ENCODE measurements around the gene ELL2. TPM values are rescaled to one million over a fixed set of nuclear protein-coding genes. Genes with fewer than 3 reads are reported as not detected.

The ELL2 gene
- total RNA-seq, 2 donors from 2014 or later, result 80.0 to 104 TPM

DNA sequence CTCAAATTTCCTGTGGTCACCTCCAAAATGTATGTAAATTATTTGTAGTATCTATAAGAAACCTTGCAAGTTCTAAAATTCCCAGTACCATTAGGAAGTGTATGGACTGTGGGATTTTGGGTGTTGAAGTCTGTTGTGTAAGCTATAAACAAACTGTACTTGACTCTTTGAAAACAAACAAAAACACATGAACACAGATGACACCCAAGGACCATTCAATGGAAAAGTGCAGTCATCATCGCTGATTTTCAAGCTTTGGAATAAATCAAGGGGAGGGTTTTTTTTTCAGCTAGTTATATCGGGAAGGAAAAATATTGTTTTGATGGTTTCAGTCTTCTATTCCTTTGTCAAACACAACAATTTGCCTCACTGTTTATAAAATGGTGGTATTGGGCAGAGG, 49.6 kb downstream of the ELL2 start:
- H3K4me3 ChIP-seq, result no peak overlapping the region
- no peak for DNase-seq (ENCODE audit: low spot score)
- intact Hi-C loops (cut with DNase I), result no loop called here
- 100% methylated on average over 2 of the region's 2 CpGs for WGBS
- no peaks in the 10 kb centered on the region for H3K27me3 ChIP-seq (replicated peaks; ENCODE audit: insufficient read depth)
- no peaks in the 10 kb centered on the region for H3K4me1 ChIP-seq (replicated peaks)
- H3K36me3 ChIP-seq, result no peaks in the 10 kb centered on the region
- no peaks in the 10 kb centered on the region for H3K9me3 ChIP-seq
- TF ChIP-seq POLR2AphosphoS5 (IDR thresholded peaks at IDR 0.05), result no peak
- TF ChIP-seq, protein P1, sequence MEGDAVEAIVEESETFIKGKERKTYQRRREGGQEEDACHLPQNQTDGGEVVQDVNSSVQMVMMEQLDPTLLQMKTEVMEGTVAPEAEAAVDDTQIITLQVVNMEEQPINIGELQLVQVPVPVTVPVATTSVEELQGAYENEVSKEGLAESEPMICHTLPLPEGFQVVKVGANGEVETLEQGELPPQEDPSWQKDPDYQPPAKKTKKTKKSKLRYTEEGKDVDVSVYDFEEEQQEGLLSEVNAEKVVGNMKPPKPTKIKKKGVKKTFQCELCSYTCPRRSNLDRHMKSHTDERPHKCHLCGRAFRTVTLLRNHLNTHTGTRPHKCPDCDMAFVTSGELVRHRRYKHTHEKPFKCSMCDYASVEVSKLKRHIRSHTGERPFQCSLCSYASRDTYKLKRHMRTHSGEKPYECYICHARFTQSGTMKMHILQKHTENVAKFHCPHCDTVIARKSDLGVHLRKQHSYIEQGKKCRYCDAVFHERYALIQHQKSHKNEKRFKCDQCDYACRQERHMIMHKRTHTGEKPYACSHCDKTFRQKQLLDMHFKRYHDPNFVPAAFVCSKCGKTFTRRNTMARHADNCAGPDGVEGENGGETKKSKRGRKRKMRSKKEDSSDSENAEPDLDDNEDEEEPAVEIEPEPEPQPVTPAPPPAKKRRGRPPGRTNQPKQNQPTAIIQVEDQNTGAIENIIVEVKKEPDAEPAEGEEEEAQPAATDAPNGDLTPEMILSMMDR (IDR thresholded peaks at IDR 0.05), result no peak
- H3K27ac ChIP-seq, result no peak overlapping the region

DNA sequence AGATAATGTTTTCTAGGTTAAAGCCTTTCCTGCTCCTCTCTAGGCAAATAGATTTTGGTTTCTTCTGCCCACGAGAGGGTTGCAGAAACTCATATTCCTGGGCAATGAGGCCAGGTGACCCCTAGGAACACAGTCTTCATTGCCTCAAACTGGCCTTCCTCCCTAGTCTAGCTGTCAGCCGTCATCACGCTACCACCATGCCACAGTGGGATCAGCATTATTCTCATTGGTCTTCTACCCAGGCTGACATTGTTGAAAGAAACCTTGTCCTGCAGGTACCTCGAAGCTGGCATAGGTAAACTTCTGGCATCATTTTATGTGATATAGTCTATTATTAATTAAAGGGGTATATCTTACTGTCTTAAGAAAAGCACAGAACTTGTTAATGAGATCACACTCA, 51.1 kb downstream of the ELL2 start:
- intact Hi-C loops (cut with DNase I), result no loop called here

DNA sequence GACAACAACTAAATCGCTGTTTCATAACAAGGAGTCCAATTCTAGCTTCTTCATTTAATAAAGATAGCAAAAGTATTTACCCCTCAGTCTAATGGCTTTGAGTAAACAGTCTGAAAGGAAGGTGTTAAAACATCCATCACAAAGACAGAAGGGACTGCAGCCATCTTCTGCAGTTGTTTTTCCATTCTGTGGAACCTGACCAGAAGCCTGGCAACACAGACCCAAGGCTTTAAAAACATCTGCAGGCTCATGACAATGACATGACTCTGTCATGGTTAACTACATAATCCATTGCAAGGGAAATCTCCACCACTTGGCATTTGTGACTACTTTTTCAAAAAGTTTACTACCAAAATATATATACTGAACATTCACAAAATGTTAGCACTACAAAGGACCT, 51.9 kb downstream of the ELL2 start:
- H3K36me3 ChIP-seq, result no peaks in the 10 kb centered on the region
- no peak overlapping the region for H3K27ac ChIP-seq
- no peak overlapping the region for H3K4me3 ChIP-seq
- no peaks in the 10 kb centered on the region for H3K9me3 ChIP-seq
- no peak for DNase-seq (ENCODE audit: low spot score)
- no peaks in the 10 kb centered on the region for H3K27me3 ChIP-seq (replicated peaks; ENCODE audit: insufficient read depth)
- 48% methylated on average over 1 of the region's 1 CpG for WGBS
- intact Hi-C loops (cut with DNase I), result no loop called here
- TF ChIP-seq POLR2AphosphoS5 (IDR thresholded peaks at IDR 0.05) (no peak), POLR2A (IDR thresholded peaks at IDR 0.05) (no peak)
- TF ChIP-seq, protein P1 (IDR thresholded peaks at IDR 0.05), result no peak
- no peaks in the 10 kb centered on the region for H3K4me1 ChIP-seq (replicated peaks)

More for the DNA sequence above, 51.1 kb downstream of the ELL2 start:
- H3K4me3 ChIP-seq, result no peak overlapping the region
- H3K4me1 ChIP-seq (replicated peaks), result no peaks in the 10 kb centered on the region
- WGBS, result 89% methylated on average over 4 of the region's 4 CpGs
- H3K36me3 ChIP-seq, result no peaks in the 10 kb centered on the region
- DNase-seq (ENCODE audit: low spot score), result no peak
- H3K9me3 ChIP-seq, result no peaks in the 10 kb centered on the region
- H3K27ac ChIP-seq, result no peak overlapping the region
- TF ChIP-seq POLR2A (IDR thresholded peaks at IDR 0.05), result no peak
- TF ChIP-seq, protein P1 (IDR thresholded peaks at IDR 0.05), result no peak
- no peak for TF ChIP-seq POLR2AphosphoS5 (IDR thresholded peaks at IDR 0.05)
- H3K27me3 ChIP-seq (replicated peaks; ENCODE audit: insufficient read depth), result no peaks in the 10 kb centered on the region

DNA sequence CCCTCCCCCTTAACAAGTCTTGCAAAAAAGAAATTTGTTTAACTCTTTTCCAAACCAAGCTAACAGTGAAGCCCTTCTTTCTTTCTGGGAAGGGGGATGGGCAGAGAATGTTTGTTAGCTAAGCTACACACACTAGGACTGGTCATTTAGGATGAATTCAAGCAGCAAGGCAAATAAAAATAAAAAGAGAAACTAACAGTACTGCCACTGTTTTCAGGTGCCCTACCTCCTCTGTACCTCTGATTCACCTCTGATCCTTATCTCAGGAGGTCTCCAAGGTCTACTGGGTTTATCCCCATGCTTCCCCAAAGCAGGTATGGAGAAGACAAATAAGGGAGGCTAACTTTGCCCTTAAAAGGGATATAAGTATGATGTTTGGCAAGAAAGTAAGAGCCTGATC, 52.9 kb downstream of the ELL2 start:
- no peaks in the 10 kb centered on the region for H3K36me3 ChIP-seq
- H3K27ac ChIP-seq, result no peak overlapping the region
- no peaks in the 10 kb centered on the region for H3K27me3 ChIP-seq (replicated peaks; ENCODE audit: insufficient read depth)
- intact Hi-C loops (cut with DNase I), result no loop called here
- H3K4me3 ChIP-seq, result no peak overlapping the region
- no peak for DNase-seq (ENCODE audit: low spot score)
- TF ChIP-seq POLR2AphosphoS5 (IDR thresholded peaks at IDR 0.05) (no peak), POLR2A (IDR thresholded peaks at IDR 0.05) (no peak)
- TF ChIP-seq, protein P1 (IDR thresholded peaks at IDR 0.05), result no peak
- no peaks in the 10 kb centered on the region for H3K9me3 ChIP-seq
- no peaks in the 10 kb centered on the region for H3K4me1 ChIP-seq (replicated peaks)

DNA sequence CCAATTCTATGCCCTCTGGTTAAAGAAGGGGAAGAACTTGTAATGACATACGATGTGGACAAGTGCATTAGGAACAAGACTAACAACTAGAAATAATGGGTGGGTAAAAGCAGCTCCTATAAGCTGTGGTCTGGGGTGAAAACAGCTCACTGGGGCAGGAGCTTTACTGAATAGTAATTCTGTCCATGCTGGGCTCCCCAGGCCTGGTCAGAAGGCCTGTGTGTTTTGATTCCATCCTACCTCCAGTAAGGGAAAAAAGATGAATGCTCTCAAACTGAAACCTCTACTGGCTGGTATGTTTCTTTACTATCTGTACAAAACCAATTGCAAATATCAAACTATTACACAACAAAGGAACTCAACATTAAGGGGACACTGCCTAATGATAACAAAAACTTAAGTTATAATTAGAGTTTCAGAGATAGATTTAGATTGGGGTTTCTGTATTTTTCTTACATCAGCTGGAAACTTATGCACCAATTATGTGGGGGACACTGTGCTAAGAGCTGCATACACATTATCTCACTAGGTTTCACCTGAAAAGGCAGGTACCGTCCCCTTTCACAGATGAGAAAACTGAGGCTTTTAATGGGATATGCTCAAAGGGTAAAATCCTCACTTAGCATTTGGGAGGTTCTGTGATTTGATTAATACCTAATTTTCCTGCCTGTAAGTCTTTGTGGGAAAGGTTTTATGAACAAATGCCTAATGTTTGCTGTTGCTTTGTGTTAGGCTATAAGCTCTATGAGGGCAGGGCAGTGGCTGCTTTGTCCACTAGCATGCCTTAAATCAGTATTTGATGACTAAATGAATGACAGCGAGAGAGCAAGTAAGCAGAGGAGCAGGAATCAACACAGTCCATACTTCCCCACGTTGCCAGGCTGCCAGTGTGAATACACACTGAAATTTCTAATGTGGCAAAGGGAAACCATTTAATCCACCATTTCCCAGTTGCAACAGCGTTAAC, 53.6 kb downstream of the ELL2 start:
- Histone ChIP-seq H3K36me3 (no peaks in the 10 kb centered on the region), H3K4me3 (no peak overlapping the region), H3K9me3 (no peaks in the 10 kb centered on the region), H3K4me1 (replicated peaks) (no peaks in the 10 kb centered on the region), H3K27ac (no peak overlapping the region), H3K27me3 (replicated peaks; ENCODE audit: insufficient read depth) (no peaks in the 10 kb centered on the region)
- TF ChIP-seq POLR2AphosphoS5 (IDR thresholded peaks at IDR 0.05), result no peak
- TF ChIP-seq, protein P1 (IDR thresholded peaks at IDR 0.05), result no peak
- TF ChIP-seq POLR2A (IDR thresholded peaks at IDR 0.05), result no peak
- no peak for DNase-seq (ENCODE audit: low spot score)
- 81% methylated on average over 5 of the region's 5 CpGs for WGBS
- intact Hi-C loops (cut with DNase I), result no loop called here

Measured in prostate gland (tissue), 2 donors.